ENCODE data around the gene RBM19. TPM values are rescaled to one million over a fixed set of nuclear protein-coding genes. Genes with fewer than 3 reads are reported as not detected.

The RBM19 gene
- total RNA-seq, 1 experiment from 2014 or later = 29.2 TPM

- no peak for TF ChIP-seq CTCF (IDR thresholded peaks at IDR 0.05; ENCODE audit: unreplicated experiment)
- H3K36me3 Mint-ChIP-seq (ENCODE audit: insufficient read depth, unreplicated experiment) = peaks cover 6% of the 10 kb centered on the region
- H3K4me3 Mint-ChIP-seq (ENCODE audit: unreplicated experiment) = no peak overlapping the region
- ChIA-PET POLR2A (no interaction called here), CTCF (interaction anchor here (0.7 kb wide), 1 partner anchor 13 kb away, joined by 3 read pairs; no protein-coding TSS in a partner anchor)
- no TSS peak for BruUV-seq (replicated peaks)
- H3K27me3 Mint-ChIP-seq (ENCODE audit: insufficient read depth, unreplicated experiment) = no peaks in the 10 kb centered on the region
- intact Hi-C loops (cut with micrococcal nuclease) = no loop called here
- no peak for DNase-seq (ENCODE audit: unreplicated experiment)
- no peaks in the 10 kb centered on the region for H3K4me1 Mint-ChIP-seq (ENCODE audit: insufficient read depth, unreplicated experiment)
- H3K27ac Mint-ChIP-seq (ENCODE audit: low read depth, unreplicated experiment) = no peak overlapping the region
- H3K9me3 Mint-ChIP-seq (ENCODE audit: unreplicated experiment) = no peaks in the 10 kb centered on the region
Measured at GRCh38 chr12:113897406-113897805, 68.7 kb downstream of the RBM19 start.

- H3K27ac Mint-ChIP-seq (ENCODE audit: low read depth, unreplicated experiment) = no peak overlapping the region
- TF ChIP-seq CTCF (IDR thresholded peaks at IDR 0.05; ENCODE audit: unreplicated experiment) = no peak
- DNase-seq (ENCODE audit: unreplicated experiment) = no peak
- no peaks in the 10 kb centered on the region for H3K27me3 Mint-ChIP-seq (ENCODE audit: insufficient read depth, unreplicated experiment)
- H3K9me3 Mint-ChIP-seq (ENCODE audit: unreplicated experiment) = no peaks in the 10 kb centered on the region
- BruUV-seq (replicated peaks) = no TSS peak
- CTCF ChIA-PET = no interaction called here
- no peak overlapping the region for H3K4me3 Mint-ChIP-seq (ENCODE audit: unreplicated experiment)
- POLR2A ChIA-PET = no interaction called here
- H3K4me1 Mint-ChIP-seq (ENCODE audit: insufficient read depth, unreplicated experiment) = no peaks in the 10 kb centered on the region
- H3K36me3 Mint-ChIP-seq (ENCODE audit: insufficient read depth, unreplicated experiment) = peaks cover 6% of the 10 kb centered on the region
- intact Hi-C loops (cut with micrococcal nuclease) = no loop called here
Measured at GRCh38 chr12:113896841-113897240, 69.3 kb downstream of the RBM19 start.

- no peak overlapping the region for H3K4me3 Mint-ChIP-seq (ENCODE audit: unreplicated experiment)
- peaks cover 6% of the 10 kb centered on the region for H3K36me3 Mint-ChIP-seq (ENCODE audit: insufficient read depth, unreplicated experiment)
- ChIA-PET POLR2A (interaction anchor here (0.9 kb wide), 1 partner anchor 14 kb away, joined by 3 read pairs; no protein-coding TSS in a partner anchor), CTCF (interaction anchor here (0.7 kb wide), 1 partner anchor 722 kb away, joined by 3 read pairs; no protein-coding TSS in a partner anchor)
- H3K4me1 Mint-ChIP-seq (ENCODE audit: insufficient read depth, unreplicated experiment) = no peaks in the 10 kb centered on the region
- no peak for DNase-seq (ENCODE audit: unreplicated experiment)
- BruUV-seq (replicated peaks) = no TSS peak
- TF ChIP-seq CTCF (IDR thresholded peaks at IDR 0.05; ENCODE audit: unreplicated experiment) = no peak
- H3K27me3 Mint-ChIP-seq (ENCODE audit: insufficient read depth, unreplicated experiment) = no peaks in the 10 kb centered on the region
- no peak overlapping the region for H3K27ac Mint-ChIP-seq (ENCODE audit: low read depth, unreplicated experiment)
- no peaks in the 10 kb centered on the region for H3K9me3 Mint-ChIP-seq (ENCODE audit: unreplicated experiment)
- intact Hi-C loops (cut with micrococcal nuclease) = no loop called here
Measured at GRCh38 chr12:113896194-113896593, 69.9 kb downstream of the RBM19 start.

- BruUV-seq (replicated peaks) = no TSS peak
- Mint-ChIP-seq H3K9me3 (ENCODE audit: unreplicated experiment) (no peaks in the 10 kb centered on the region), H3K27ac (ENCODE audit: low read depth, unreplicated experiment) (no peak overlapping the region), H3K4me3 (ENCODE audit: unreplicated experiment) (no peak overlapping the region), H3K4me1 (ENCODE audit: insufficient read depth, unreplicated experiment) (no peaks in the 10 kb centered on the region), H3K36me3 (ENCODE audit: insufficient read depth, unreplicated experiment) (peaks cover 6% of the 10 kb centered on the region), H3K27me3 (ENCODE audit: insufficient read depth, unreplicated experiment) (no peaks in the 10 kb centered on the region)
- ChIA-PET CTCF (interaction anchor here (0.7 kb wide), 1 partner anchor 664 kb away, joined by 3 read pairs; no protein-coding TSS in a partner anchor), POLR2A (interaction anchor here (0.9 kb wide), 1 partner anchor 13 kb away, joined by 3 read pairs; no protein-coding TSS in a partner anchor)
- no peak for TF ChIP-seq CTCF (IDR thresholded peaks at IDR 0.05; ENCODE audit: unreplicated experiment)
- DNase-seq (ENCODE audit: unreplicated experiment) = no peak
- intact Hi-C loops (cut with micrococcal nuclease) = no loop called here
Measured at GRCh38 chr12:113895176-113895575, 70.9 kb downstream of the RBM19 start.
